ENCODE results near the gene ATG7.

ATG7 gene

GRCh38 chr3:11532931-11533391 is 260.8 kb downstream of the ATG7 start (continued):
- TF ChIP-seq KLF1 (tag by site-specific recombination; IDR thresholded peaks at IDR 0.05): no peak
- TF ChIP-seq ZNF660 (tag by site-specific recombination; IDR thresholded peaks at IDR 0.05): no peak
- no peak for TF ChIP-seq ZSCAN18 (tag by site-specific recombination; IDR thresholded peaks at IDR 0.05)
- no peak for TF ChIP-seq OVOL3 (tag by site-specific recombination; IDR thresholded peaks at IDR 0.05)
- TF ChIP-seq INSM2 (tag by site-specific recombination; IDR thresholded peaks at IDR 0.05): no peak
- TF ChIP-seq PATZ1 (tag by site-specific recombination; IDR thresholded peaks at IDR 0.05): peak; percentile 19; the same call in 1 of the 2 replicates
- no peak for TF ChIP-seq ZNF335 (tag by site-specific recombination; conservative IDR thresholded peaks at IDR 0.05)
- TF ChIP-seq ZBTB20 (tag by site-specific recombination; IDR thresholded peaks at IDR 0.05): 0 out of 2 replicates have a peak, but pooled peaks have one; percentile 36
- no peak for TF ChIP-seq ZNF394 (tag by site-specific recombination; IDR thresholded peaks at IDR 0.05; ENCODE audit: borderline replicate concordance)
- no peak for TF ChIP-seq ZNF624 (tag by site-specific recombination; IDR thresholded peaks at IDR 0.05)
- no peak for TF ChIP-seq EGR2 (tag by site-specific recombination; IDR thresholded peaks at IDR 0.05; ENCODE audit: low read depth)
- TF ChIP-seq GLIS1 (tag by site-specific recombination; IDR thresholded peaks at IDR 0.05): peak; percentile 52; the same call in 1 of the 2 replicates
- TF ChIP-seq ZNF132 (tag by site-specific recombination; IDR thresholded peaks at IDR 0.05; ENCODE audit: borderline replicate concordance): no peak
- no peak for TF ChIP-seq ZNF530 (tag by site-specific recombination; IDR thresholded peaks at IDR 0.05; ENCODE audit: low read depth)
- no peak for TF ChIP-seq ZNF830 (tag by site-specific recombination; IDR thresholded peaks at IDR 0.05; ENCODE audit: low read depth)
- TF ChIP-seq ZNF488 (tag by site-specific recombination; IDR thresholded peaks at IDR 0.05): no peak
- no peak for TF ChIP-seq ZNF214 (tag by site-specific recombination; IDR thresholded peaks at IDR 0.05; ENCODE audit: borderline replicate concordance)
- TF ChIP-seq ZNF398 (tag by site-specific recombination; IDR thresholded peaks at IDR 0.05): no peak
- no peak for TF ChIP-seq HOXD13 (CRISPR knock-in tag; IDR thresholded peaks at IDR 0.05; ENCODE audit: borderline replicate concordance)
- TF ChIP-seq ZSCAN23 (tag by site-specific recombination; IDR thresholded peaks at IDR 0.05): no peak
- 0 out of 2 replicates have a peak, but pooled peaks have one; percentile 9 for TF ChIP-seq OSR2 (tag by site-specific recombination; IDR thresholded peaks at IDR 0.05)
- TF ChIP-seq ZNF664 (tag by site-specific recombination; IDR thresholded peaks at IDR 0.05): 0 out of 2 replicates have a peak, but pooled peaks have one; percentile 27
- TF ChIP-seq ZFP69B (tag by site-specific recombination; IDR thresholded peaks at IDR 0.05): no peak
- TF ChIP-seq ZSCAN30 (tag by site-specific recombination; IDR thresholded peaks at IDR 0.05): peak; percentile 6; the same call in 1 of the 2 replicates
- TF ChIP-seq KLF16 (tag by site-specific recombination; IDR thresholded peaks at IDR 0.05): no peak
- no peak for TF ChIP-seq ZNF785 (tag by site-specific recombination; IDR thresholded peaks at IDR 0.05)
- no peak for TF ChIP-seq ZNF596 (tag by site-specific recombination; IDR thresholded peaks at IDR 0.05)
- TF ChIP-seq ZNF558 (tag by site-specific recombination; IDR thresholded peaks at IDR 0.05): no peak
- peak; percentile 89 for TF ChIP-seq FEZF1 (tag by site-specific recombination; IDR thresholded peaks at IDR 0.05)
- TF ChIP-seq BCL11B (tag by site-specific recombination; IDR thresholded peaks at IDR 0.05; ENCODE audit: low read depth): no peak
- no peak for TF ChIP-seq ZNF645 (tag by site-specific recombination; IDR thresholded peaks at IDR 0.05)
- TF ChIP-seq ZNF24 (tag by site-specific recombination; IDR thresholded peaks at IDR 0.05): no peak
